NCI-H446 treated with DMSO at 0.1 percent for 48 hours (cell line): Measurements from ENCODE around the gene CAPN9.
"Not testable (repeated sequence)": the region's sequence is repeated elsewhere in the genome, so short reads cannot be mapped to it uniquely, and the experiment has no call there.

Experiments
- DNase-seq: peaks from one replicate; lab custom pipeline; 2025; lab: John Stamatoyannopoulos, UW

Gene CAPN9

DNA sequence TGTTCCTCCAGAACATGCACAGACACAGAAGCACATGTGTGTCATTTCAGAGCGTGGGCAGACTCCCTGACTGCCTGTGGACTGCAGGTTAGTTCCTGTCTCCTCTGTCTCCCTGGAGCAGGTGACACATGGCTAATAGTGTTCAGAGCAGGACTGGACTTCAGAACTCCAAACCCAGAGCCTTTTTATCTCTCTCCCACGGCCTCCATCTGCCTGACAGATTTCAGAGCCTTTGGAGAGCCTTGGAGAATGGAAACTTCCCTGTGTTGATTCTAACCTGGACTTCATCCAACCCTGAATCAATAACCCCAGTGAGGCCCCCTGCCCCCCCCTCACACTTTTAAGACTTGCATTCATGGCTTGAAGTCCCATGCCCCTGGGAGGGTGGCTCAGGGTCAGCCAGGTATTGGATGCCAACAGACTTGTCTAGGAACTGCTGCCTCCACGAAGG is 76.8 kb downstream of the CAPN9 start:
- DNase-seq, result no peak

DNA sequence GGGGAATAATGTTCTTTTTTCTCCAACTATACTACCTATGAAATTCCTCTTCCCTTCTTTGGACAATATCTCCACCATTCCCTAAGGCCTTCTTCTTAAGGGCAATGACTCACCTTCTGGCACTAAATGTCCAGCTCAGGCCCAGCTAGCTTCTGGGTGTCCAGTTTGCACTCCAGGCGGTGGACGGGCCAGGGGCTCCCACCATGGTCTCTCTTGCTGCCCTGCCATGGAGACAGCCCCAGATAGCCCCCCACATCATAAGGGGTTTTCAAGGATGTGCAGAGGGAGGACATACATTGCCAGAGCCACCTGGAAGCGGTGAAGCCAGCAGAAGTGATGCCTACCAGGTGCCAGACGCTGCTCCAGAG is 77.3 kb downstream of the CAPN9 start:
- no peak for DNase-seq

DNA sequence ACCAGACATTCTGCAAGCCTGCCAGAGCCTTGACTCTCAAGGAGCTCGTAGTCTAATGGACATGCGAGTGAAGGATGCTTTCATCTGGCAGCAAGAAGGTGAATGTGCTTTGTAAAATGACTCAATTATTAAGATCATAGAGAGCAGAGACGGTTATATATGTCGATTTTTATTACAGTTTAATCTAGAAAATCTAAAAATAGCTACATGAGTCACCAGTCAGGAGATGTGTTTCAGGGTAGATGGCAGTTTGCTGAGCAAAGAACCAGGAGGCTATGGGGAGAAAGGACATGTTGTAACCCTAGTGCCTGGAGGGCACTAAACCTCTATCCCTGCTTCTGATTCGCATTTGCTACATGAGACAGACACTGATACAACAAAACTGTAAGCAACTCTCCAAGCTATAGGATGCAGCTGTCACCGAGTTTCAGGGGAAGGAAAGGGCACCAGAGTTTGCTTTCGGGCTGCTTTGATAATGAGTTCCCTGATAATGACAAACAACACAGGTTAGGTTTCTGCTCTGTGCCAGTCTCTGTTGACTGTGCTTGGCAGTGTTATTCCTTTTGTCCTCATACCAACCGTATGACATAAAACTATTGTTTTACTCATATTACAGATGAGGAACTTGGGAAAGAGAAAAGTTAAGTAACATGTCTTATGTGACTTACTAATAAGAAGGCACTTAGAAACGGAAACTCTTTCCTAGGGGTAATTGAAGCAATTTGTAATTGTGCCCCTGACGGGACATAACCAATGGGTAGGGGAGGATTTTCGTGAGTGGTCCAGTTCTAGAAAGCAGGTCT is 77.9 kb downstream of the CAPN9 start:
- no peak for DNase-seq

DNA sequence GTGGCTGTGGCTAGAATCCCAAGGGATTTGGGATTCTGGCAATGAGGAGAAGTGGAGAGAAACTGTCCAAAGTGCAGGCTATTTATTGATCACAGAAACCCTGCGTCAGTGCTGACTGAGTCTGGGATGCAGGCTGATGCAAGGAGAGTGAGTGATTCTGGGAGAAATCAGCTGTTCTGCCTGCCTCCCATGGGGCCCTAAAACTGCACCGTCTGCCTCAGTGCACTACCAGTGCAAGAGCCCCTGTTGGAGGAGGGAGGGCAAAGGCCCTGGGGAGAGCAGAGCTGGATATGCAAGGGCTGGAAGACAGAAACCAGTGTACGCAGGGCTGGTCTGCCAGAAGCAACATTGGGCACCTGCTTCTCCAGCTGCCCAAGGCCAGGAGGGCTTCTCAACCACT is 78.6 kb downstream of the CAPN9 start:
- DNase-seq, result no peak

DNA sequence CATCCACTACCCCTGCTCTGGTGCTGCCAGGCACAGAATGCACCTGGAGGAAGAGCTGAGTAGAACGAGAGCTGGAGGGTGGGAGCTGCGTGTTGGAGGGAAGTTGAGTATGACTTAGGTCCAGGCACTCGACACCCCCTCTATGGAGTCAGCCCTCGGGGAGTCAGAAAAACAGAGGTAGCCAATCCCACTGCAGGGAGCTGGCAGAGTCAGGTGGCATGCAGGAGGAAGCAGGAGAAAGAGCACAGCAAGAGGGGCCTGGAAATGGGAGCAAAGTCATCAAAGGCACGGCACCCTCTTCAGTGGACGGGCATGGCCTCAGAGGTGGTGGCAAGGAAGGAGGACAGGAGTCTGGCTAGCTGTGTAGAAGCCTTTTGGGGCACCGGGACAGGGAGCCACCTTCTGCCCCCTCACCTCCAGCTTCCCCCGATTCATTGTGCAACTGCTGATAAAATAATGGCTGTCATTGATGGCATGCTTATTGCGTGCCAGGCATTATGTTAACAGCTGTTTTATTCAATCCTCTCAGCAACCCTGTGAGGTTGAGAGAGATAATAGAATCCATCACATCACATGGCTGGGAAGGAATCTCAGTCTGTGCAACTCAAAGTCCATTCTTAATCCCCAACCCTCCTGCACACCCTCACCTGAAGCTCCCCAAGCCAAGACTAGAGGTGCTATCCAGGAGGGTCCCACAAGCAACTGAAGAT is 79.1 kb downstream of the CAPN9 start:
- DNase-seq, result no peak

DNA sequence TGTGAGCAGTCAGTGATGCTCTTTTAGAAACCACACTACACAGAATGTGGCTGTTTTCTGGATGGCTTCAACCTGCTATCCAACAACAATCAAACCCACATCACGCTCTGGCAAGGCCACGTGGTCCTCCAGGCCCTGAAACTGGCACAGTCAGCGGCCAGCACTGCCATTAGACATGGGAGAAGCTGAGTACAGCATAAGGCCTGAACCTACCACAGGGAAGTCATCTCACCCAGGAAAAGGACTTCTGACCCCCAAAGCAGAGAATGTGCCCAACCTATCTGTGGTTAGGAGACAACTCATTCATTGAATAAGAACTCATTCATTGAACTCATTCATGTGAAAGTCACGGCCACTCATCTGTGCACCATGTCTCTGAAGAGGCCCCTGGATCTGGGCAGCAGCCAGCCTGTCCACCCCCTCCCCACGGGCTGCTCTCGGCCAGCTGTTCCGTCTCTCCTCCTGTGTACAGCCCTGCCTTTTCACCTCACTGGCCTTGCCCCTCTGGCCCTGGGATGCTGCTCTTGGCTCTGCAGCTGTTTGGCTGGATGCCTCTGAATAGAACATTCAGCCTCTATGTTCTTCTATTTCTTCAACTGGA is 80.0 kb downstream of the CAPN9 start:
- peak; percentile 52 for DNase-seq

DNA sequence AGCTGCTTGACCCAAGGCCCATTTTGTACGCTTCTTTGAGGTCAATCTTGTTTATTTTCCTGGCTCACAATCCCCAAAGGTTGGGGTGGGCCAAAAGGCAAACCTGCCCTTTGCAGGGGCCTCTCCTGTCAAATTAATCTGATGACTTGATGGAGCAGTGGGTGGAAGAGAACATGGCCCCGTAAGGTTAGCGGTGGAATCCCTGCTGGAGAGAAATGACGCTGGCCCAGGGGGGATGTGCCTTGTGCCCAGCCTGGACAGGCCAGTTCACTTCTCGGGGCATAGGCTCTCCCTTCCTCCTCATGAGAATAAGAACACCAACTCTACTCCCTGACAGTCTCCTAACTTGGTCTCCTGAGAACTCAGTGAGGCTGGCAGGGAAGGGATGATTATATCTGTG is 80.6 kb downstream of the CAPN9 start:
- DNase-seq, result no peak

DNA sequence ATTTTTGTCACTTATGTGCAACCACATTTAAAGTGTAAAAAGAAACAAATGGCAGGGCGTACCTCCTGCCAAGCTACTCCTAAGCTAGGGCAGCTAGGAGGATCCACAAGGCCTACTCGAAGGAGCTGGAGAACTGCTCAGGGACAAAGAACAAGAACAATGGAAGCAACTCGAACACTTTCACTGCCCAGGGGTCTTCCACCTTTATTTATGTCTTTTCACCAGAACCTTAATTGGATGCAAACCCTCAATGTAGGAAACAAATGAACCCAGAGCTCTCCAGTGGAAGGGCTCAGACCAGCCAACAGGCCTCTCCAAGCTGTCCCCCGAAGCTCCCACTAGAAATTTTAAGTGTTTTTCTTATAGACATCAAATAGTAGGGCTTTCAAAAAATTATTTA is 81.2 kb downstream of the CAPN9 start:
- DNase-seq, result no peak

DNA sequence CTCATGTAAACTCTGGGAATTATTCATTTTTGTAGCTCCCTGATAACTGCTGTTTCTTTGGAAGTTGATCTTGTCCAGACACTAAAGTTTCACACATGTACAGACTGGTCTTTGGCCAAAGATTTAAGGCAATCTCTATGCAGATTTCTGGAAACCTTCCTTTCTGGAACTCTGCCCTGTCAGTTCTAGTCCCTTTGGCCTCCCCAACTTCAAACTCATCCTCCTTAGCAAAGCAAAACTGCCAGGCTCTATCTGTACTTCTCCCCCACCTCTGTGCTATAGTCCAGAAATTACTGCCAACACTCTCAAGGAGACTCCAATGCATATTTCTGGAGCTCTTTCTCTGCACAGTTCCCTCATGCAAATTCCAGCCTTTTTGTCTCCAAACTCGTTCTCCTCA is 84.6 kb downstream of the CAPN9 start:
- no peak for DNase-seq

DNA sequence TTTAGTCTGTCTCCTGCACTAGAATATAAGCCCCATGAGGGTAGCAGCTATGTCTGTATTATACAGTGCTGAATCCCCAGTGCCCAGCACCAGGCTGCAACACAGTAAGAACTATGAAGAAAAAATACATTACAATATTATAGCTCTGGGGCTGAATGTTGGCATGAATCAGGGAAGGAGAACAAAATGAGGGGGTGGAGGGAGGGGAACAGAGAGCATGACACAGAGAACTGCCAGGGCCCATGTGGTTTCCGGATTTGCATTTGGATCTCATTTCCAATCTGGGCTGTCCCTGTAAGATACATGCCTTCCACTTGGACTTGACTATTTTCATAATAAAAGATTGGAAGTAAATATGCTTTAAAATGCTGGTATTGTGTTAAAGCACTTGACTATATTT is 85.3 kb downstream of the CAPN9 start:
- DNase-seq, result no peak

DNA sequence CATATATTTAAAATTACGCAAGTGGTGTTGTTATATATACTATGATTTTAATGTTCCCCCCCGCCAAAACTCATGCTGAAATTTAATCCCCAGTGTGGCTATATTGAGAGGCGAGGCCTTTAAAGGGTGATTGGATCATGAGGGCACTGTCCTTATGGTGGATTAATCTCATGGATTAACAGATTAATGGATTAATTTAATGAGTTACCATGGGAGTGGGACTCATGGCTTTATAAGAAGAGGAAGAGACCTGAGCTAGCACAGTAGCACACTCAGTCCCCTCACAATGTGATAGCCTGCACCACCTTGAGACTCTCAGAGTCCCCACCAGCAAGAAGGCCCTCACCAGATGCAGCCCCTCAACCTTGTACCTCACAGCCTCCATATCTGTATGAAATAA is 86.3 kb downstream of the CAPN9 start:
- DNase-seq, result no peak

DNA sequence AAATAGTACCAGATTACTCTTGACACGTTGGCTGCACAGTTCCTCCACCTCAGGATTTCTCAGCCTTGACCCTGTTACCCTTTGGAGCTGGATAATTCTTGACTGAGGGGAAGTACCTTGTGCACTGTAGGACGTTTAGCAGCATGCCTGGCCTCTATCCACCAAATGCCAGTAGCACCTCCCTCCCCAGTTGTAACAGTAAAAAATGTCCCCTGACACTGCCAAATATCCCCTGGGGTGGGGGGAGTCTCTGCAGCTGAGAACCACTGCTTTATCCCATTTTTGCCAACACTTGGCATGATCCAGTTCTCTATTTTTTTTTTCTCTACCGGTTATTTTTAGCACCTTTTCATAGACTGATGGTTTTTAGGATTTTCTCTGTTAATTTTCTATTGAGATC is 87.1 kb downstream of the CAPN9 start:
- DNase-seq, result no peak

DNA sequence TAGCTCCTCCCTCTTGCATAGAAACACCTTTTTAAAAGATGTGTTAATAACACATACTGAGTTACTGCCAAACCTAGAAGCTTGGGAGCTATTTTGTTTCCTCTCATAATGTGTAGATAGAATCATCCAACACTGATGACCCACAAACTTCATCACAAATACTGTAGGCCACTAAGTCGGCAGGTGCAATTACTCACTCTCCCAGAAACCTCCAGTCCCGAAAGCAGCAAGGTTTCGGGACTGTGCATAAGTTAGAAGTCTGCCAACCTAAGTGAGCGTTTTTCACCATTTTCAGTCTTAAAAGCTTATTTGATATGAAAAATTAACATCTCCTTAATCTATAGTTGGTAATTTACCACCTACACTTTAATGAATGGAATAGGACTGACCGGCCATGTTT is 89.2 kb downstream of the CAPN9 start:
- DNase-seq, result no peak

DNA sequence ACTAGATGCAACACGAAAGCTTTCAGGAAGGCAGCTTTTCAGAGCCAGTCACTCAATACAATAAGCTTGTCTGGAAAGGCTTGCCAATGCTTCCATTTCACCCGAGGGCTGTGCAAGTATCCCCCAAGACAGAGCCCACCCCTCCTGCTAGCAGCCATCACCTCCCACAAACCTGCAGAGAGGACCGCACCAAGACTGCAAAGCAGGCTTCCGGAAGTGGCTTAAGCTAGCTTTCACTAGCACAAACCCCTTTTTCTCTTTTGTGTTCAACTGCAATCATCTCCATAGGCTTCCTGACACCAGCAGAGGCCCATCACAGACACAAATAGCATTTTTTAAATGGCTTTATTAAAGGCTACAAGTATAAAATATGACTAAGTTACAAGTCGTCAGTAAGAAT is 89.6 kb downstream of the CAPN9 start:
- DNase-seq, result no peak

DNA sequence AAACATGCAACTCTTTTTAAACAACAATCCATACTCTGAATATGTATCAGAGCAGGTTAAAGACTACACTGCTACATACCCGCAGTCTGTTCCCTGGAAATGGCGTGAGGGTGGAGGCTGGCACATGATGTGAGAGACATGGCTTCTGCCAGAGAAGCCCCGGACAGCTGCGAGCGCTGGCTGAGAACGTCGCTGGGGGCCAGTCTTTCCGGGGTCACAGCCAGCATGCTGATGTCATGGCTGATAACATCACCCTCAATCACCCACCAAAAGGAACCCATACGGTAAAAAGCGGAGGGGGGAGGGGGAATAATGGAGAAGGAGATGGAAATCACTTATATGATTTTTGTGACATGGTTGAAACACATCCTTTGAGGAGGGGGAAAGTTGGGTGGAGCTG is 92.0 kb downstream of the CAPN9 start:
- DNase-seq, result no peak

DNA sequence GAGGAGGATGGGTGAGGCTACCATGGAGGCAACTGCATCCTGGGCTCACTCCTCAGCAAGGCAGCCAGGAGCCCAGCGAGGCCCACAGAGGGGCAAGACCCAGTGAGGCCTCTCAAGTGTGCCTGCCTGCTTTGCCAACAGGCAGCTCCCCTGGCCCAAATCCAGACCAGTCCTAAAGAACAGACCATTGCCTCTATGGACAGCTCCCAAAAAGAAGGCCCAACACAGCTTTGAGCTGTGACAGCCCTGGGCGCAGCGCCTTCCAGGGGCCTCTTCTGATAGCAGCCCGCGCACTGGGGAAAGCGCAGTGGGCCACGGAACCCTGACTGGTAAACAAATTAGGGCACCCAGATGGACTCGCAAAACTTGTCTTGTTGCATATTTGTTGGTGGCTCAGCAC is 95.6 kb downstream of the CAPN9 start:
- no peak for DNase-seq

DNA sequence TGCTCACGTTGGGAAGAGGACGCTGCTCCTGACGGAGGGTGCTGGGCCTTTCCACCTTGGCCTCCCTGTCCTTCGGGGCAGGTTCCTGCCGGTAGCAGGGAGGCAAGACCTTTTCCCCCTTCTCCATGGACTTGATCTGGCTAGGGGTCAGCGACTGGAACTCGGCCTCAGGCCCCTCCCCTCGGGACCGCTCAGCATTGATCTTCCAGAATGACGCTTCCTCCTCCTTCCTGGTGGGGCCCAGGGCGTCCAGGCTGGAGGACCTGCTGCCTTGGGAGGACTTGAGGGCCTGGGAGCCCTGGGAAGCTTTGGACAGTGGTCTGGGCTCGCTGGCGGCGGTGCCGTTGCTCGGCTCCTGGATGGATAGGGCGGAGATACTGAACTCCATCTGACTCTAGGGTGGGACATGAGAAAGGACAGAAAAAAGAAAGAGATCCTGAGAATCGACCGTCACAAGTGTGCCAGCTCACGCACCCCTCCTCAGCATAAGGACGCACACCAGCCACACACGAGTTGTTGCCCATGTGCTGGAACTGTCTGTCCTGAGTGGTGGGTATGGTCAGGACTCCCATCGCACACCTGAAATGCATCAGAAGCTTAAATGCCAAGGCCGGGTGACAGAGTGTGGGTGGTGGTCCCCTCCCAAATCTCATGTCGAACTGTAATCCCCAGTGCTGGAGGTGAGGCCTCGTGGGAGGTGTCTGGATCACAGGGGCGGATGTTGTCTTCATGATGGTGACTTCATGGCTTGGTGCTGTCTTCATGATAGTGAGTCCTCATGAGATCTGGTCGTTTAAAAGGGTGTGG is 96.5 kb downstream of the CAPN9 start:
- DNase-seq, result no peak

DNA sequence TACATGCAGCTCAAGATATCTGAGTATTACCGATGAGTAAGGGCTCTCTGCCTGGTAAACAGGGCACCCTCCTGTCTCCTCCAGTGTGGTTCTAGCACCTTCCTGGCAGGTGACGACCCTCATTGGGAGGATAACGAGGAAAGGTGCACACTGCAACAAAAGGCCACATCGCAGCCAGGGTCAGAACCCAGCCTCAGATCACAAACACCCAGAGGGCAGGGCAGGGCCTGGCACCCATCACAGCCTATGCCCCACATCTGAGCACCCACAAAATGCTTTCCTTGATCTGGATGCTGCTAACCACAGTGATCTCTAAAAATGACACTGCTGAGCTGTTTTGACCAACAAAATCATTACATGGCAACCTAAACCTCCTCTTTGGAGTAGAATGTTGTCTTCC is 97.4 kb downstream of the CAPN9 start:
- no peak for DNase-seq

DNA sequence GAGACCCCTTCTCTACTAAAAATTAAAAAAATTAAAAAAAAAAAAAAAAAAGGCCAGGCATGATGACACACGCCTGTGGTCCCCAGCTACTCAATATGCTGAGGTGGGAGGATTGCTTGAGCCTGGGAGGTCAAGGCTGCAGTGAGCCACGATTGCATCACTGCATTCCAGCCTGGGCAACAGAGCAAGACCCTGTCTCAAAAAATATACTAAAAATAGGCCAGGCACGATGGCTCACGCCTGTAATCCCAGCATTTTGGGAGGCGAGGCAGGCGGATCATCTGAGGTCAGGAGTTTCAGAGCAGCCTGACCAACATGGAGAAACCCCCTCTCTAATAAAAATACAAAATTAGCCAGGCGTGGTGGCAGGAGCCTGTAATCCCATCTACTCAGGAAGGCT is 98.0 kb downstream of the CAPN9 start:
- DNase-seq, result not testable (repeated sequence)

DNA sequence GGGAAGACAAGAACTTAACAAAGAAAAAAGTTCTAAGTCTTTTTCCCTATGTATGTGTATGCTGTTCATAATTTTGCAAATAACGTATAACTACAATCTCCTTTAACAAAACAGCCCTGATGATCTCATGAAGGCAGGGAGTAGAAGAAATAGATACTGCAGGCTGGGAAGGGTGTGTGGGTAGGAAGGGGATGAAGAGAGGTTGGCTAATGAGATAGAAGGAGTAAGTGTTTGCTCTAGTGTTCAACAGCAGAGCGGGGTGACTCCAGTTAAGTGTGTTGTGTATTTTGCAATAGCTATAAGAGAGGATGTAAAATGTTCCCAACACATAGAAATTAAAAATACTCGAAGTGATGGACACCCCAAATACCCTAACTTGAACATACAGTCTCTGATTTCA is 101.0 kb downstream of the CAPN9 start:
- no peak for DNase-seq

DNA sequence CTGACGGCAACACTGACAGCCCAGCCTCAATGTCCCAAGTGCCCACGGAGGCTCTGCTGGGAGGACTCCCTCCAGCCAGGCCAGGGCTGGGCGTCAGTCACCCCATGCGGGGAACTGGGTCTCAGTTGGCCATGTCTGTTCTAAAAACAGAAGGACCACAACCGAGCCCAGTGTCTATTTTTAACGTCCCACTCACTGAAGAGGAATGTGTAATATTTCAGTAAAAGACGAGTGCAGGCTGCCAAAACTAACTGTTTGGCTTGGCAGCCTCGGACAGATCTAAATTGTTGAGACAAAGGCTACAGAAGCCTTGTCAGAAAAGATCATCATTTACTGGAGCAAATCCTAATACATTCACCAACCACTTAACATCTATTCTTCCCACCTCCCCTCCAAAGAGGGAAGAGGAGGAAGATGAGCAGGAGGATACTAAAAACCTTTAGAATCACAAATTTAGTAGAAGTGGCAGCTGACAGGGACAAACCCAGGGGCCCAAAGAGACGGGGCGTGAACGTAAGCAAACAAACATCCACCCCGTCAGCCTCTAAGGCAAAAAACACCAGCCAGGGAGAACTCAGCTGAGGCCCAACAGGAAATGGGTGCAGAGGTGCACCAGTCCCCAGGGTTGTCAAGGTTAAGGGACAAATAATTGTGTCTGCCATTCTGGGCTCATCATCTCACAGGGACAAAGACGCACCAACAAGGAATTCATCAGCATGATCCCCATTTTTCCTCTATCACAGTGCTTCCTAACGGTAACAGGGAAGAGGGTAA is 102.5 kb downstream of the CAPN9 start:
- peak; percentile 84 for DNase-seq

DNA sequence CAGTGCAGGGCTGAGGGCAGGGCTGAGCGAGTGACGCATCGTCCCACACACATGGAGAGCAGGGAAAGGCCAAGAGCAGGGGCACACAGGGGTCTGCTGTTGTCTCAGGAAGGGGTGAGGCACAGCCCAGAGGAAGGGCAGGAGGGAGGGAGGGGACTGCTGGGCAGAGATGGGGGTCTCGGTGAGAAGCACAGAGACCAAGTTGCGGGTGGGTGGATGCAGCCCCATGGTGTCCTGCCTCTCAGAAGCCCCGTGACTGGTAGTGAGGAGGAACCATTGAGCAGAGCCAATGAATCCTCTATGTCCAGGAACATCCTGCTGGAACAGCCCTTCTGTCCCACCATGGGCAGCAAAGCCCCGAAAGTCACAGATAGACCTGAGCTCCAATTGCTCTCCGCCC is 103.4 kb downstream of the CAPN9 start:
- DNase-seq, result no peak
